ENCODE data around the gene ETV5.

- TF ChIP-seq CTCF (IDR thresholded peaks at IDR 0.05) (no peak), POLR2A (IDR thresholded peaks at IDR 0.05) (no peak), POLR2AphosphoS5 (IDR thresholded peaks at IDR 0.05) (no peak)
Observed at GRCh38 chr3:186024210-186024609, 84.7 kb downstream of the ETV5 start.
